GM12875 (cell line): ENCODE measurements around the gene NOC2L.

Source experiments
- H3K4me3 ChIP-seq: one replicate; pipeline ENCODE4 v1.5.1; 2011; ENCODE audit warnings: low read depth, low read length, control low read depth
- TF ChIP-seq, protein P1 (sequence below): IDR thresholded peaks from 2 replicates; pipeline ENCODE4 v1.5.1; 2011; ENCODE audit warnings: low read depth, mild to moderate bottlenecking, control low read depth, inconsistent platforms, low read length, moderate library complexity, borderline replicate concordance; ENCODE audit not compliant: insufficient read depth

Gene NOC2L

DNA sequence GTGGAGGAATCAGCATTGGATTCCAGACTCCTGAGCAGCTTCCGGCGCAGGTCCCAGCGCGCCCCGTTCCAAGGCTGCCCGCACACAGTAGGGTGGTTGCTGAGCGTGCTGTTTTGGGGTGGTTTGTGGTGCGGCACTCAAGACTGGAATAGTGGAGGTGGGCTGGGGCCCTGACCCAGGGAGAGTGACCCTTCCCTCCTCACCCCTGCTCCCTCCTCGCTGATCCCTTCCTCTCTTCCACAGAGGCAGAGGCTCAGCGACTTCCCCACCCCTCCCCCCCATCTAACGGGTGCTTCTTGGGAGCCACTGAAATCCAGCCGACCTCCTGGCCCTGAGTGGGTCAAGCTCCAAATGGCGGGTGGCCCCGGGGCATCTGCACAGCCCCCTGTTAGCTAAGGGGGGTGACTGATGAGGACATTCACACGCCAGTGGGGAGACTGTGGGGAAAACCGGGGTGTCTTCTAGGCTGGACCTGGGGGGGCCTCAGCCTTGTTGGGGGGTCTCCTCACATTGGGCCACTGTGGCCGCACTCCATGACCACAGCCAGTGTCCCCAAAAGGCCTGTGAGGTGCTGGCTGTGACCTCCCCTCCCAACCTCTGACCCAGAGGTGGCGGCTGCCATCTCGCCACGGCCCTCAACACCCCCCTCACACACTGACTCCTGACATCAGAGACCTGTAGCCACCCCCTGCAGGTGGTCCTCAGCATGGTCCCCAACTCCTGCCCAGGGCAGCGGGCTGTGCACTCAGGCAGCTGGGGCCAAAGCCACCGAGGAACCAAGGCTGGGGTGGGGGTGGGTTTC is 44.8 kb upstream of the NOC2L start:
- TF ChIP-seq, protein P1, sequence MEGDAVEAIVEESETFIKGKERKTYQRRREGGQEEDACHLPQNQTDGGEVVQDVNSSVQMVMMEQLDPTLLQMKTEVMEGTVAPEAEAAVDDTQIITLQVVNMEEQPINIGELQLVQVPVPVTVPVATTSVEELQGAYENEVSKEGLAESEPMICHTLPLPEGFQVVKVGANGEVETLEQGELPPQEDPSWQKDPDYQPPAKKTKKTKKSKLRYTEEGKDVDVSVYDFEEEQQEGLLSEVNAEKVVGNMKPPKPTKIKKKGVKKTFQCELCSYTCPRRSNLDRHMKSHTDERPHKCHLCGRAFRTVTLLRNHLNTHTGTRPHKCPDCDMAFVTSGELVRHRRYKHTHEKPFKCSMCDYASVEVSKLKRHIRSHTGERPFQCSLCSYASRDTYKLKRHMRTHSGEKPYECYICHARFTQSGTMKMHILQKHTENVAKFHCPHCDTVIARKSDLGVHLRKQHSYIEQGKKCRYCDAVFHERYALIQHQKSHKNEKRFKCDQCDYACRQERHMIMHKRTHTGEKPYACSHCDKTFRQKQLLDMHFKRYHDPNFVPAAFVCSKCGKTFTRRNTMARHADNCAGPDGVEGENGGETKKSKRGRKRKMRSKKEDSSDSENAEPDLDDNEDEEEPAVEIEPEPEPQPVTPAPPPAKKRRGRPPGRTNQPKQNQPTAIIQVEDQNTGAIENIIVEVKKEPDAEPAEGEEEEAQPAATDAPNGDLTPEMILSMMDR: no peak
- H3K4me3 ChIP-seq: no peak overlapping the region

DNA sequence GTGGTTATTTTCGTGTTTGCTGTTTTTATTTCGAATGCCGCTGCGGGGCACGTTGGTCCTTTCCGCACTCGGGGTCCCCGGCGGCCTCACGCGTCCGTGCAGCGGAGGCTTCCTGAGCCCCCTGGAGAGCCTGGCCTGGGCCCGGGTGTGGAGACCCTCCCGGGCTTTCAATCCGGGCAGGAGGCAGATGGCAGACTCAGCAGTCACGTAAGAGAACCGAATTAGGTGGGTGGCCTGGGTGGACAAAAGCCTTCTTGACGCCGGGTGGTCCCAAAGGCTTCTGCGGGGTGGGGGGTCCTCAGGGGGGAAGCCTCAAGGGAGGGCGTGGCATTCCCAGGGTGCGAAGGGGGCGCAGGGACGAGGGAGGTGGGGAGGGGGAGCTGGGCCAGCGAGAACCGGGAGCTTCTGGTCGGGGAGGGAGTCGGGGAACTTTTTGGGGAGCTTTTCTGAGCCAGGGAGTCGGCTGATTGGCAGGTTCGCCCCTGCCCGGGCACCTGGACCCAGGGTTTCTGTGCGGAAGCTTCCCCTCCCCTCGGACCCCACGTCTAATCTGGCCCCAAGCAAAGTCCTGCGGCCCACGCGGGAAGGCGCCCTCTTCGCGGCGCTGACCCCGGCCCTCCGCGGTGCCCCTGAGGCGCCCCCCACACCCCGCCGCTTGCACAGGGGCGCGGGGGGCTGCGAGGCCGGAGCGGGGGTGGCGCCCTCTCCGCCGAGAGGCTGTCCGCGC is 42.2 kb upstream of the NOC2L start:
- TF ChIP-seq, protein P1: no peak

GRCh38 chr1:1000357-1001056 is 41.5 kb upstream of the NOC2L start:
- H3K4me3 ChIP-seq: peak overlapping the region; percentile 15
- TF ChIP-seq, protein P1: no peak

More for the DNA sequence above, 42.2 kb upstream of the NOC2L start:
- H3K4me3 ChIP-seq: no peak overlapping the region

DNA sequence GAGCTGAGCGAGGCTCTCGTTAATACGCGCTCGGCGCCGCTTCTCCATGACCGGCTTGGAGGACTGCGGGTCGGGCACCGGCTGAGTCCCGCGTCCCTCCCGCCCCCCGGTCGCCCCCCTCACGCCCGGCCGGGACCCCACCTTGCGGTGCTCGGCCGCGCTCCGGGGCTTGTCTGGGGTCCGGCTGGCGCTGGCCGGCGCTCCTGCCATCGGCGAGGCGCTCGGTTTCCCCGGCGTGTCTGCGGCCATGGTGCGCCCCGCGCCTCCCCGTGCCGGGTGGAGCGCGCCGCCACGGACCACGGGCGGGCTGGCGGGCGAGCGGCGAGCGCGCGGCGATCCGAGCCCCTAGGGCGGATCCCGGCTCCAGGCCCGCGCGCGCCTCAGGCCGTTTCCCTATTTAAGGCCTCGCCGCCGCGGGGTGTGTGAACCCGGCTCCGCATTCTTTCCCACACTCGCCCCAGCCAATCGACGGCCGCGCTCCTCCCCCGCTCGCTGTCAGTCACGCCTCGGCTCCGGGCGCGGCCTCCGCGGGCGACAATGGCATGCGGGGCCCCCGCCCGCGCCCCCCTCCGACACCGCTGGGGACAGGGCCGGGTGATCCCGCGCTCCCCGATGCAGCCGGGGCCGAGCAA is 40.8 kb upstream of the NOC2L start, which contains the start of gene HES4:
Gene HES4 (minus strand): TSS at position 373 of the 632 bp plus-strand sequence. CDS start 124 bp downstream, at position 249.
- peak within 1 kb of the TSS; percentile 15 for H3K4me3 ChIP-seq
- TF ChIP-seq, protein P1: no peak

GRCh38 chr1:998995-999724 is 40.1 kb upstream of the NOC2L start:
- H3K4me3 ChIP-seq: no peak overlapping the region

DNA sequence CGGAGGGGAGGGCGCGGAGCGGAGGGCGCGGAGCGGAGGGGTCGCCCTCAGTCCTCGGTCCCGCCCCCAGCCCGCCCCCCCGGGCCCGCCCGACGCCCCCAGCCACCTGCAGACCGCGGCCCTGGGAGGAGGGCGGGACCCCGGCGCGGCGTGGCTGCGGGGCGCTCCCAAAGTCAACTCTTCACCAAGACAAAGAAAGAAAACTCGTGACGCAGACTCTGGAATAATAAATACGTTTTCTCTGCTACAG is 39.6 kb upstream of the NOC2L start:
- H3K4me3 ChIP-seq: no peak overlapping the region
- TF ChIP-seq, protein P1: no peak

More at GRCh38 chr1:998995-999724, 40.1 kb upstream of the NOC2L start:
- TF ChIP-seq, protein P1: no peak
